Measurements from ENCODE around the gene CCDC175.
A peak's percentile ranks its signal among the peaks of the same experiment; 100 is the strongest.

GRCh38 chr14:59582845-59583509 lies 6.4 kb upstream of the CCDC175 start:
- TF ChIP-seq, protein P1, sequence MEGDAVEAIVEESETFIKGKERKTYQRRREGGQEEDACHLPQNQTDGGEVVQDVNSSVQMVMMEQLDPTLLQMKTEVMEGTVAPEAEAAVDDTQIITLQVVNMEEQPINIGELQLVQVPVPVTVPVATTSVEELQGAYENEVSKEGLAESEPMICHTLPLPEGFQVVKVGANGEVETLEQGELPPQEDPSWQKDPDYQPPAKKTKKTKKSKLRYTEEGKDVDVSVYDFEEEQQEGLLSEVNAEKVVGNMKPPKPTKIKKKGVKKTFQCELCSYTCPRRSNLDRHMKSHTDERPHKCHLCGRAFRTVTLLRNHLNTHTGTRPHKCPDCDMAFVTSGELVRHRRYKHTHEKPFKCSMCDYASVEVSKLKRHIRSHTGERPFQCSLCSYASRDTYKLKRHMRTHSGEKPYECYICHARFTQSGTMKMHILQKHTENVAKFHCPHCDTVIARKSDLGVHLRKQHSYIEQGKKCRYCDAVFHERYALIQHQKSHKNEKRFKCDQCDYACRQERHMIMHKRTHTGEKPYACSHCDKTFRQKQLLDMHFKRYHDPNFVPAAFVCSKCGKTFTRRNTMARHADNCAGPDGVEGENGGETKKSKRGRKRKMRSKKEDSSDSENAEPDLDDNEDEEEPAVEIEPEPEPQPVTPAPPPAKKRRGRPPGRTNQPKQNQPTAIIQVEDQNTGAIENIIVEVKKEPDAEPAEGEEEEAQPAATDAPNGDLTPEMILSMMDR (conservative IDR thresholded peaks at IDR 0.05; ENCODE audit: low read depth, low read length), result peak; percentile 63
- TF ChIP-seq EZH2 (IDR thresholded peaks at IDR 0.05; ENCODE audit: low read length, unreplicated experiment), result no peak

All from PC-3 (cell line).